Activated CD4-positive, alpha-beta memory T cell treated with anti-CD3 and anti-CD28 coated beads, Interleukin-2, amount 10 ng/mL, durations not matched to agents 7 days and 5 days (primary cell): ENCODE measurements around the gene TMPRSS2. TPM values are rescaled to one million over a fixed set of nuclear protein-coding genes. Genes with fewer than 3 reads are reported as not detected.

Source experiments
- CTCF ChIA-PET: fragments of 350-600 bp; sonication (Branson Sonifier 250); formaldehyde crosslinking; loops from one replicate; lab custom pipeline; 2021; ENCODE audit warnings: antibody characterized with exemption, inconsistent platforms; lab: Charles Lee
- POLR2A ChIA-PET: fragments of 350-600 bp; sonication (Branson Sonifier 250); formaldehyde crosslinking; loops from one replicate; lab custom pipeline; 2021; ENCODE audit warnings: antibody characterized with exemption; lab: Charles Lee
- DNase-seq: peaks from one replicate; pipeline ENCODE4 v3.0.0-alpha.2; 2020
- H3K27ac Mint-ChIP-seq: one replicate; pipeline ENCODE4 v1.8.0; 2021; ENCODE audit warnings: mild to moderate bottlenecking, mixed read lengths
- H3K27me3 Mint-ChIP-seq: one replicate; pipeline ENCODE4 v1.8.0; 2021; ENCODE audit warnings: mixed read lengths
- H3K36me3 Mint-ChIP-seq: one replicate; pipeline ENCODE4 v1.8.0; 2021; ENCODE audit warnings: low read depth, mixed read lengths
- H3K4me1 Mint-ChIP-seq: one replicate; pipeline ENCODE4 v1.8.0; 2021; ENCODE audit warnings: mixed read lengths
- H3K4me3 Mint-ChIP-seq: one replicate; pipeline ENCODE4 v1.8.0; 2021; ENCODE audit warnings: mild to moderate bottlenecking, mixed read lengths
- H3K9me3 Mint-ChIP-seq: one replicate; pipeline ENCODE4 v1.8.0; 2021; ENCODE audit warnings: mixed read lengths
- total RNA-seq, 2 experiments: library from RNA; stranded (reverse); gene quantifications; one replicate each; pipeline ENCODE4 v1.2.3, GENCODE V29; 2021

TMPRSS2 gene
- total RNA-seq, 2 experiments from 2014 or later: not detected

GRCh38 chr21:41487082-41487481 is 20.9 kb downstream of the TMPRSS2 start:
- Mint-ChIP-seq H3K4me1 (peaks cover 14% of the 10 kb centered on the region), H3K36me3 (no peaks in the 10 kb centered on the region), H3K27me3 (peaks cover 13% of the 10 kb centered on the region), H3K4me3 (no peak overlapping the region), H3K9me3 (no peaks in the 10 kb centered on the region), H3K27ac (no peak overlapping the region)
- CTCF ChIA-PET: no interaction called here
- POLR2A ChIA-PET: no interaction called here
- no peak for DNase-seq

- Mint-ChIP-seq H3K4me1 (peaks cover 15% of the 10 kb centered on the region), H3K27me3 (peaks cover 20% of the 10 kb centered on the region), H3K36me3 (no peaks in the 10 kb centered on the region), H3K4me3 (no peak overlapping the region), H3K9me3 (no peaks in the 10 kb centered on the region), H3K27ac (no peak overlapping the region)
- no peak for DNase-seq
- POLR2A ChIA-PET: no interaction called here
- CTCF ChIA-PET: interaction anchor here (1.2 kb wide), 1 partner anchor 201 kb away, joined by 7 read pairs; no protein-coding TSS in a partner anchor
These were observed 24.0 kb downstream of the TMPRSS2 start for GRCh38 chr21:41483973-41484372.

- Mint-ChIP-seq H3K27ac (no peak overlapping the region), H3K4me3 (no peak overlapping the region), H3K4me1 (peaks cover 20% of the 10 kb centered on the region), H3K9me3 (no peaks in the 10 kb centered on the region), H3K36me3 (no peaks in the 10 kb centered on the region), H3K27me3 (peaks cover 26% of the 10 kb centered on the region)
- CTCF ChIA-PET: interaction anchor here (0.7 to 1.2 kb wide), 2 partner anchors 200 to 270 kb away, joined by 3 to 7 read pairs; no protein-coding TSS in a partner anchor
- POLR2A ChIA-PET: no interaction called here
- DNase-seq: no peak
These were observed 24.5 kb downstream of the TMPRSS2 start for GRCh38 chr21:41483415-41483814.

GRCh38 chr21:41482980-41483379 is 25.0 kb downstream of the TMPRSS2 start:
- H3K27me3 Mint-ChIP-seq: peaks cover 28% of the 10 kb centered on the region
- peaks cover 21% of the 10 kb centered on the region for H3K4me1 Mint-ChIP-seq
- ChIA-PET POLR2A (no interaction called here), CTCF (interaction anchor here (0.7 to 1.2 kb wide), 2 partner anchors 200 to 270 kb away, joined by 3 to 7 read pairs; no protein-coding TSS in a partner anchor)
- H3K36me3 Mint-ChIP-seq: no peaks in the 10 kb centered on the region
- no peaks in the 10 kb centered on the region for H3K9me3 Mint-ChIP-seq
- H3K27ac Mint-ChIP-seq: no peak overlapping the region
- no peak overlapping the region for H3K4me3 Mint-ChIP-seq
- DNase-seq: no peak

- no peaks in the 10 kb centered on the region for H3K9me3 Mint-ChIP-seq
- H3K4me3 Mint-ChIP-seq: no peak overlapping the region
- ChIA-PET POLR2A (no interaction called here), CTCF (interaction anchor here (0.8 kb wide), 1 partner anchor 14 kb away, joined by 3 read pairs; no protein-coding TSS in a partner anchor)
- H3K4me1 Mint-ChIP-seq: peaks cover 28% of the 10 kb centered on the region
- no peaks in the 10 kb centered on the region for H3K36me3 Mint-ChIP-seq
- DNase-seq: no peak
- peaks cover 34% of the 10 kb centered on the region for H3K27me3 Mint-ChIP-seq
- no peak overlapping the region for H3K27ac Mint-ChIP-seq
These were observed 25.7 kb downstream of the TMPRSS2 start for GRCh38 chr21:41482301-41482700.

GRCh38 chr21:41481191-41481590 is 26.8 kb downstream of the TMPRSS2 start:
- CTCF ChIA-PET: no interaction called here
- Mint-ChIP-seq H3K36me3 (no peaks in the 10 kb centered on the region), H3K4me1 (peaks cover 29% of the 10 kb centered on the region), H3K4me3 (no peak overlapping the region), H3K9me3 (no peaks in the 10 kb centered on the region), H3K27ac (no peak overlapping the region), H3K27me3 (peaks cover 35% of the 10 kb centered on the region)
- POLR2A ChIA-PET: no interaction called here
- no peak for DNase-seq

GRCh38 chr21:41480086-41480690 is 27.8 kb downstream of the TMPRSS2 start:
- no peak for DNase-seq
- Mint-ChIP-seq H3K4me1 (peaks cover 29% of the 10 kb centered on the region), H3K4me3 (no peak overlapping the region), H3K9me3 (no peaks in the 10 kb centered on the region), H3K27me3 (peaks cover 35% of the 10 kb centered on the region), H3K27ac (no peak overlapping the region), H3K36me3 (no peaks in the 10 kb centered on the region)
- POLR2A ChIA-PET: no interaction called here
- CTCF ChIA-PET: no interaction called here

GRCh38 chr21:41479686-41480085 is 28.3 kb downstream of the TMPRSS2 start:
- no peaks in the 10 kb centered on the region for H3K36me3 Mint-ChIP-seq
- no peaks in the 10 kb centered on the region for H3K9me3 Mint-ChIP-seq
- H3K27me3 Mint-ChIP-seq: peaks cover 35% of the 10 kb centered on the region
- no peak overlapping the region for H3K27ac Mint-ChIP-seq
- ChIA-PET CTCF (no interaction called here), POLR2A (no interaction called here)
- no peak for DNase-seq
- H3K4me1 Mint-ChIP-seq: peaks cover 29% of the 10 kb centered on the region
- H3K4me3 Mint-ChIP-seq: no peak overlapping the region

GRCh38 chr21:41478319-41479177 is 29.4 kb downstream of the TMPRSS2 start:
- Mint-ChIP-seq H3K36me3 (no peaks in the 10 kb centered on the region), H3K4me3 (no peak overlapping the region), H3K27me3 (peaks cover 35% of the 10 kb centered on the region), H3K27ac (no peak overlapping the region), H3K4me1 (peaks cover 24% of the 10 kb centered on the region), H3K9me3 (no peaks in the 10 kb centered on the region)
- ChIA-PET POLR2A (no interaction called here), CTCF (no interaction called here)
- DNase-seq: no peak

GRCh38 chr21:41477641-41478318 is 30.2 kb downstream of the TMPRSS2 start:
- POLR2A ChIA-PET: no interaction called here
- H3K9me3 Mint-ChIP-seq: no peaks in the 10 kb centered on the region
- CTCF ChIA-PET: no interaction called here
- H3K27ac Mint-ChIP-seq: no peak overlapping the region
- H3K4me1 Mint-ChIP-seq: peaks cover 22% of the 10 kb centered on the region
- no peak overlapping the region for H3K4me3 Mint-ChIP-seq
- H3K27me3 Mint-ChIP-seq: peaks cover 33% of the 10 kb centered on the region
- H3K36me3 Mint-ChIP-seq: no peaks in the 10 kb centered on the region
- no peak for DNase-seq

GRCh38 chr21:41475714-41476420 is 32.1 kb downstream of the TMPRSS2 start:
- DNase-seq: no peak
- no peak overlapping the region for H3K4me3 Mint-ChIP-seq
- ChIA-PET CTCF (interaction anchor here (1.2 kb wide), 1 partner anchor 193 kb away, joined by 3 read pairs; no protein-coding TSS in a partner anchor), POLR2A (interaction anchor here (0.6 kb wide), 1 partner anchor 286 kb away, joined by 3 read pairs; no protein-coding TSS in a partner anchor)
- no peak overlapping the region for H3K27ac Mint-ChIP-seq
- H3K27me3 Mint-ChIP-seq: peaks cover 23% of the 10 kb centered on the region
- no peaks in the 10 kb centered on the region for H3K36me3 Mint-ChIP-seq
- H3K4me1 Mint-ChIP-seq: peaks cover 14% of the 10 kb centered on the region
- no peaks in the 10 kb centered on the region for H3K9me3 Mint-ChIP-seq

GRCh38 chr21:41472753-41473548 is 35.0 kb downstream of the TMPRSS2 start:
- H3K36me3 Mint-ChIP-seq: no peaks in the 10 kb centered on the region
- peaks cover 24% of the 10 kb centered on the region for H3K27me3 Mint-ChIP-seq
- no peak overlapping the region for H3K27ac Mint-ChIP-seq
- no peak for DNase-seq
- ChIA-PET POLR2A (no interaction called here), CTCF (no interaction called here)
- no peak overlapping the region for H3K4me3 Mint-ChIP-seq
- peaks cover 13% of the 10 kb centered on the region for H3K4me1 Mint-ChIP-seq
- H3K9me3 Mint-ChIP-seq: no peaks in the 10 kb centered on the region
